Measurements from ENCODE around the gene VTI1A. TPM values are rescaled to one million over a fixed set of nuclear protein-coding genes. Genes with fewer than 3 reads are reported as not detected.

VTI1A gene
- total and polyA plus RNA-seq, 2 of the 8 experiments (the other 6 are each of a cell fraction or from before 2014, with no cell fraction given), result 6.0 to 20.0 TPM

DNA sequence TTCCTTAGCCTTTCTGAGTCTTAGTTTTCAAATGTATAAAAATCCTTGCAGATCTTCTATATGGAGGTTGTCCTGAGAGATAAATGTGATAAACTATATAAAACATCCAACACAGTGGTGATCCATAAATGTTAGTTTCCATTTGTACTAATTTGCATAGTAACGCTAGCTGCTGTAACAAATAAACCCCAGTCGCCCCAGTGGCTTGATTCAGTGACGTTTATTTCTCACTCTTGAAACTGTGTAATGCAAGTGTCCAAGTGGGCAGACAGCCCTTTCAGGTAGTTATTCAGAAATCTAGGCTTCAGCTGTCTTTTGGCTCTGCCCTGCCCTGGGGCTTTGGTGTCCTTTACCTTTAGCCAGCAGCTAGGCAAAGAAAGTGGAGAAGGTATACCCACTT, 106.3 kb downstream of the VTI1A start:
- no peak overlapping the region for H2BK15ac ChIP-seq (ENCODE audit: low read length)
- no peak overlapping the region for H3K14ac ChIP-seq (ENCODE audit: insufficient read length)
- CTCF ChIA-PET (ENCODE audit: partially characterized antibody), result interaction anchor here (1.0 to 1.3 kb wide), 2 partner anchors 9 to 86 kb away, joined by 4 to 5 read pairs; no protein-coding TSS in a partner anchor
- no peaks in the 10 kb centered on the region for H3K79me2 ChIP-seq (ENCODE audit: control insufficient read depth in 1 of 2, insufficient read depth in 2 of 2, low read length in 2 of 2)
- no peak overlapping the region for H4K5ac ChIP-seq (ENCODE audit: insufficient read length, low read depth, low read length)
- H4K91ac ChIP-seq (replicated peaks; ENCODE audit: insufficient read length, low read length), result no peak overlapping the region
- no peak overlapping the region for H2BK20ac ChIP-seq (ENCODE audit: low read length)
- no peak overlapping the region for H3K4me3 ChIP-seq (ENCODE audit: extremely low read depth in 1 of 4, insufficient read depth in 2 of 4, low read depth in 3 of 4, low read length in 4 of 4)
- TF ChIP-seq RXRA (IDR thresholded peaks at IDR 0.05; ENCODE audit: insufficient read depth, low read depth, low read length), result no peak
- H3K4ac ChIP-seq (replicated peaks; ENCODE audit: insufficient read length, low read depth, low read length), result no peak overlapping the region
- H3K27ac ChIP-seq (ENCODE audit: low read depth, low read length), result no peak overlapping the region
- H3K9ac ChIP-seq (replicated peaks in 1 of 4; ENCODE audit: extremely low read depth in 1 of 4, low read depth in 3 of 4, low read length in 3 of 4), result no peak overlapping the region
- POLR2A ChIA-PET (ENCODE audit: partially characterized antibody), result no interaction called here
- no peaks in the 10 kb centered on the region for H3K36me3 ChIP-seq (ENCODE audit: control insufficient read depth in 2 of 4, insufficient read depth in 4 of 4, low read length in 3 of 4)
- H3K79me1 ChIP-seq (ENCODE audit: low read depth, low read length), result no peaks in the 10 kb centered on the region
- no peaks in the 10 kb centered on the region for H3K9me3 ChIP-seq (ENCODE audit: insufficient read depth in 2 of 2, low read depth in 1 of 2, low read length in 1 of 2)
- 92% methylated on average over 3 of the region's 3 CpGs; no CpG with 5 or more reads in 1 of the 2 experiments for WGBS, 2 experiments (ENCODE audit: extremely low coverage in 1 of 2, insufficient coverage in 1 of 2, insufficient read length in 1 of 2, insufficient replicate concordance in 2 of 2, low coverage in 1 of 2, low lambda C conversion rate in 2 of 2, missing lambda C conversion rate in 1 of 2)
- H4K20me1 ChIP-seq (replicated peaks in 1 of 2; ENCODE audit: control insufficient read depth in 1 of 2, insufficient read depth in 2 of 2, low read length in 2 of 2), result no peaks in the 10 kb centered on the region
- H2AFZ ChIP-seq (ENCODE audit: low read length), result no peak overlapping the region
- no peak overlapping the region for H3K18ac ChIP-seq (ENCODE audit: extremely low read depth, low read length)
- H3K23ac ChIP-seq (ENCODE audit: insufficient read length), result no peak overlapping the region
- H3K4me2 ChIP-seq (ENCODE audit: insufficient read depth in 1 of 2, low read depth in 2 of 2, low read length in 2 of 2), result no peak overlapping the region
- H3K23me2 ChIP-seq (ENCODE audit: low read depth, low read length), result no peaks in the 10 kb centered on the region
- no peak overlapping the region for H2AK5ac ChIP-seq (ENCODE audit: low read depth, low read length)
- DNase-seq (ENCODE audit: low read depth in 1 of 2, low spot score in 2 of 2) (no peak), FAIRE-seq (no peak)
- H3K27me3 ChIP-seq (replicated peaks in 1 of 4; ENCODE audit: control insufficient read depth in 3 of 4, extremely low read depth in 1 of 4, insufficient read depth in 3 of 4, low read length in 3 of 4), result no peaks in the 10 kb centered on the region
- H2BK12ac ChIP-seq (ENCODE audit: low read depth, low read length), result no peak overlapping the region
- H2BK120ac ChIP-seq (replicated peaks; ENCODE audit: low read depth, low read length), result no peak overlapping the region
- H4K8ac ChIP-seq (ENCODE audit: extremely low read depth, insufficient read depth, low read length), result no peak overlapping the region
- H2BK5ac ChIP-seq (ENCODE audit: low read depth, low read length), result no peak overlapping the region
- H3K4me1 ChIP-seq (replicated peaks in 1 of 4; ENCODE audit: control insufficient read depth in 3 of 4, insufficient read depth in 4 of 4, low read length in 3 of 4), result no peaks in the 10 kb centered on the region
- no peak overlapping the region for H3K56ac ChIP-seq (replicated peaks; ENCODE audit: insufficient read length, low read depth, low read length)
